Spinal cord (tissue), 10 donors: ENCODE data around the gene KIF16B. TPM values are rescaled to one million over a fixed set of nuclear protein-coding genes. Genes with fewer than 3 reads are reported as not detected.

Experiments used
- DNase-seq, 6 donors: peaks; one replicate each; pipeline versions ENCODE4 v3.0.0 to v3.0.0-alpha.2; 2013 to 2015; ENCODE audit warnings: low spot score in 6 of 6, low read depth in 4 of 6
- H3K27ac ChIP-seq: one replicate; pipeline ENCODE4 v1.5.1; 2013; ENCODE audit warnings: low read depth, low read length, control low read depth
- H3K27me3 ChIP-seq: one replicate; pipeline ENCODE4 v1.6.1; 2013; ENCODE audit warnings: low read length; ENCODE audit not compliant: control insufficient read depth, insufficient read depth
- H3K36me3 ChIP-seq: one replicate; pipeline ENCODE4 v1.6.1; 2013; ENCODE audit warnings: low read length; ENCODE audit not compliant: control insufficient read depth, insufficient read depth
- H3K4me1 ChIP-seq: one replicate; pipeline ENCODE4 v1.6.1; 2013; ENCODE audit warnings: low read length; ENCODE audit not compliant: control insufficient read depth, insufficient read depth
- H3K4me3 ChIP-seq: one replicate; pipeline ENCODE4 v1.5.1; 2013; ENCODE audit warnings: low read depth, low read length, control low read depth
- H3K9me3 ChIP-seq: one replicate; pipeline ENCODE4 v1.6.1; 2013; ENCODE audit warnings: low read length; ENCODE audit not compliant: control insufficient read depth, insufficient read depth
- WGBS: methylation state at CpG from one replicate; pipeline ENCODE4 v1.1.5; 2013; ENCODE audit warnings: missing lambda C conversion rate; ENCODE audit not compliant: insufficient coverage; 5-methylcytosine and 5-hydroxymethylcytosine counted together
- long read RNA-seq, 4 donors: transcript quantifications; one replicate each; lab custom pipeline, GENCODE V29; 2026
- polyA plus RNA-seq, 2 donors: library from polyadenylated mRNA; unstranded; fragments of 120-200 nt; gene quantifications; one replicate each; pipeline ENCODE4 v1.2.1, GENCODE V29; 2013; ENCODE audit not compliant: insufficient read length in 2 of 2
- total RNA-seq, 2 donors: library from RNA; depleted of rRNA in 1 of 2; stranded (reverse); fragments of 120-200 nt in 1 of 2; fragments of >200 nt in 1 of 2; gene quantifications; one replicate each; pipeline versions ENCODE4 v1.2.3 to v1.2.4, GENCODE V29; 2013 to 2014
- donor health status: healthy.

KIF16B gene, protein sequence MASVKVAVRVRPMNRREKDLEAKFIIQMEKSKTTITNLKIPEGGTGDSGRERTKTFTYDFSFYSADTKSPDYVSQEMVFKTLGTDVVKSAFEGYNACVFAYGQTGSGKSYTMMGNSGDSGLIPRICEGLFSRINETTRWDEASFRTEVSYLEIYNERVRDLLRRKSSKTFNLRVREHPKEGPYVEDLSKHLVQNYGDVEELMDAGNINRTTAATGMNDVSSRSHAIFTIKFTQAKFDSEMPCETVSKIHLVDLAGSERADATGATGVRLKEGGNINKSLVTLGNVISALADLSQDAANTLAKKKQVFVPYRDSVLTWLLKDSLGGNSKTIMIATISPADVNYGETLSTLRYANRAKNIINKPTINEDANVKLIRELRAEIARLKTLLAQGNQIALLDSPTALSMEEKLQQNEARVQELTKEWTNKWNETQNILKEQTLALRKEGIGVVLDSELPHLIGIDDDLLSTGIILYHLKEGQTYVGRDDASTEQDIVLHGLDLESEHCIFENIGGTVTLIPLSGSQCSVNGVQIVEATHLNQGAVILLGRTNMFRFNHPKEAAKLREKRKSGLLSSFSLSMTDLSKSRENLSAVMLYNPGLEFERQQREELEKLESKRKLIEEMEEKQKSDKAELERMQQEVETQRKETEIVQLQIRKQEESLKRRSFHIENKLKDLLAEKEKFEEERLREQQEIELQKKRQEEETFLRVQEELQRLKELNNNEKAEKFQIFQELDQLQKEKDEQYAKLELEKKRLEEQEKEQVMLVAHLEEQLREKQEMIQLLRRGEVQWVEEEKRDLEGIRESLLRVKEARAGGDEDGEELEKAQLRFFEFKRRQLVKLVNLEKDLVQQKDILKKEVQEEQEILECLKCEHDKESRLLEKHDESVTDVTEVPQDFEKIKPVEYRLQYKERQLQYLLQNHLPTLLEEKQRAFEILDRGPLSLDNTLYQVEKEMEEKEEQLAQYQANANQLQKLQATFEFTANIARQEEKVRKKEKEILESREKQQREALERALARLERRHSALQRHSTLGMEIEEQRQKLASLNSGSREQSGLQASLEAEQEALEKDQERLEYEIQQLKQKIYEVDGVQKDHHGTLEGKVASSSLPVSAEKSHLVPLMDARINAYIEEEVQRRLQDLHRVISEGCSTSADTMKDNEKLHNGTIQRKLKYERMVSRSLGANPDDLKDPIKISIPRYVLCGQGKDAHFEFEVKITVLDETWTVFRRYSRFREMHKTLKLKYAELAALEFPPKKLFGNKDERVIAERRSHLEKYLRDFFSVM (N-terminal part only)
- total RNA-seq, result 10 to 100 TPM; 16.9 to 21.0 TPM
- polyA plus RNA-seq, result 1 to 10 TPM; 7.8 to 8.9 TPM
- long read RNA-seq, donor 1, result 0 reads
- long read RNA-seq, donor 2, result 0 reads
- long read RNA-seq, donor 3, result 0 reads
- long read RNA-seq, donor 4, result 0 reads

DNA sequence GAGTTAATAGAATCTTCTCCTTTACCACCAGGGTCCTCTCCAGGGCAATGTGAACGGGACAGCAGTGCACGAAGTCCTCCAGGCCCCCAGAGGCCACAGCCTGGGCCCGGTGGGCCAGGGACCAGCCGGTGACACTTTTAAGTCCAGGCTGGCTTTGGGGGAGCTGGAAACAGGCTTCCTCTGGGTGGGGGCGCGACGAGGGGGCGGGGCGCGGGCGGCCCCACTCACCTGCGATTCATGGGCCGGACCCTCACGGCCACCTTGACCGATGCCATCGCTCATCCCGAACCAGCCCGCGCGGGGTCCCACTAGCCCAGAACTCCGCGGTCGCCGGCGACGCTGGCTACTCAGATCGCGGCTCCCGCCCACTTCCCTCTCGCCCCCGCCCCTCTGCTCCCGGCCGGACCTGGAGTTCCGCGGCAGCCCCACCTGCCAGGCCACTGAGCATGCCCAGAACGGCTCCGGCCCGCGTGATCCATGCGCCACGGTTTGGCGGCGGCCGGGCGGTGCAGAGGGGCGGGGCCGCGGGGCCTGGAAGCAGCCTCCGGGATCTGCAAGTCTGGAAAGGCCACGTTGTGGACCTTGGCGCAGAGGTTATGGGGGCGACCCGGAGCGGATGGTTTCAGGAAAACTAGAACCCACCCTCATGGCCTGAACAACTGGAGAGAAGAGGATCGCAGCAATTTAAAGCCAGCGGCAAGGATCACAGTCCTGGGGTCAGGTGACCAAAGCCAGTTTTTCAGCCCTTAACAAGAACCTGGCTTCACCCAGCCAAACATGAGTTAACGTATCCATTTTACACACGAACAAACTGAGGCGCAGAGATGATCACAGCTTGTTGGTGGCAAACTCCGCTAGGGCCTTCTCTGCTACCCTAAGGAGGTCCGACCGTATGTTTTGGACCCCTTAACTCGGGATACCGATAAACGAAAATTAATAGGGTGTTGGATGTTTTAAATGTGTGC is at the start of gene KIF16B:
Gene KIF16B (minus strand): TSS at position 448 of the 965 bp plus-strand sequence. CDS start 173 bp downstream, at position 275.
- H3K9me3 ChIP-seq, result no peaks in the 10 kb centered on the region
- H3K27me3 ChIP-seq, result no peaks in the 10 kb centered on the region
- no peaks in the 10 kb centered on the region for H3K36me3 ChIP-seq

GRCh38 chr20:16622501-16622900 is 49.3 kb upstream of the KIF16B start:
- Histone ChIP-seq H3K9me3 (peaks cover 2% of the 10 kb centered on the region), H3K27me3 (no peaks in the 10 kb centered on the region), H3K36me3 (no peaks in the 10 kb centered on the region), H3K4me1 (no peaks in the 10 kb centered on the region), H3K27ac (no peak overlapping the region), H3K4me3 (no peak overlapping the region)
- no peak for DNase-seq

More for the DNA sequence above, at the start of gene KIF16B:
- 3% methylated on average over 59 of the region's 65 CpGs for WGBS
- peak within 1 kb of the TSS; percentile 57 for H3K27ac ChIP-seq
- peak within 1 kb of the TSS; percentile 75 for H3K4me3 ChIP-seq
- H3K4me1 ChIP-seq, result peaks cover 28% of the 10 kb centered on the region
- peak; percentile 71 to 96 (median 83) for DNase-seq

DNA sequence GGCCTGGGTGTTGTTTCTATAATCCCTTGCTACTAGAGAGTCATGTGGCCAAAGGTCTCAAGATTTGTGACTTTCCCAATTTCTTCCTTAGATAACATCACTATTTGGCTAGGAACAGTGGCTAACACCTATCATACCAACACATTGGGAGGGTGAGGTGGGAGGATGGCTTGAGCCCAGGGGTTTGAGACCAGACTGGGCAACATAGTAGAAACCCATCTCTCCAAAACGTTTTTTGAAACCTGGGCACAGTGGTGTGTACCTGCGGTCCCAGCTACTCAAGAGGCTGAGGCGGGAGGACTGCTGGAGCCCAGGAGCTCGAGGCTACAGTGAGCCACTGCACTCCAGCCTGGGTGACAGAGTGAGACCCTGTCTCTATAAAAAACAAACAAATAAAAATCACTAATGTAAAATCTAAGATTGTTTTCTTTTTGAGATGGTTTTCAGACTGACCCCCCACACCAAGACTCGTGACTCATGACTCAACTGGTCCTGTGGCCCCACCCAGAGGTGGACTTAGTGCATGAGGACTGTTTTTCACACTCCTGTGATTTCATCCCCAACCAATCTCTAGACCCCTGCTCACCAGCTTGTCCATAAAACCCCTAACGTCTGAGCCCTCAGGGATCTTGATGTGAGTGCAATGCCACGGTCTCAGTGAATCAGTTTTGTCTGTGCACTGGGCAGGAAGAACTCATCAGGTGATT is 48.3 kb upstream of the KIF16B start:
- Histone ChIP-seq H3K9me3 (peaks cover 2% of the 10 kb centered on the region), H3K4me3 (no peak overlapping the region), H3K36me3 (no peaks in the 10 kb centered on the region), H3K27me3 (no peaks in the 10 kb centered on the region), H3K4me1 (no peaks in the 10 kb centered on the region), H3K27ac (no peak overlapping the region)
- WGBS, result 37% methylated on average over 2 of the region's 7 CpGs
- no peak for DNase-seq

DNA sequence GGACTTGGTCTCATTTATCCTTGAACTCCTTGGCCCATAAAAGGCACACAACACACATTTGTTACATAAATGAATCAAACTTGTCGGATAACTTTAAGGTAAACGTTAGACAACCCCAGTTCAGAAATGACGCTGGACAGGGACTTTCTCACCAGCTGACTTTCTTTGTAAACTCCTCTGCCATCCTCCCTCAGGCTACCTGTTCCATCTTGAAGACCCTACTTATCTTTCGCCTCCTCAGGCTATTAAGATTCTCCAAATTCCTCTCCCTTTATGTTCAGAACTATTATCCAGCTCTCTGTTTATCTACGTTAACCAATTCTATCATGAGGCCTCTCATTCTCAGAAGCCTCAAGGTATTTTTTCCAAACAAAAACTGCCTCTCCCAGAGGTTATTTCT is 47.7 kb upstream of the KIF16B start:
- Histone ChIP-seq H3K36me3 (no peaks in the 10 kb centered on the region), H3K27ac (no peak overlapping the region), H3K27me3 (no peaks in the 10 kb centered on the region), H3K9me3 (peaks cover 2% of the 10 kb centered on the region), H3K4me1 (no peaks in the 10 kb centered on the region), H3K4me3 (no peak overlapping the region)
- DNase-seq, result no peak
- 74% methylated on average over 4 of the region's 5 CpGs for WGBS

- Histone ChIP-seq H3K9me3 (peaks cover 2% of the 10 kb centered on the region), H3K27ac (no peak overlapping the region), H3K27me3 (no peaks in the 10 kb centered on the region), H3K36me3 (no peaks in the 10 kb centered on the region), H3K4me3 (no peak overlapping the region), H3K4me1 (no peaks in the 10 kb centered on the region)
- no CpG with 5 or more reads among the region's 1 CpG for WGBS
- DNase-seq, result no peak
Measured at GRCh38 chr20:16619953-16620352, 46.7 kb upstream of the KIF16B start.

GRCh38 chr20:16617056-16617455 is 43.8 kb upstream of the KIF16B start:
- DNase-seq, result peak in 1 of 6 donors; percentile 14
- Histone ChIP-seq H3K27ac (no peak overlapping the region), H3K9me3 (peaks cover 2% of the 10 kb centered on the region), H3K4me1 (no peaks in the 10 kb centered on the region), H3K27me3 (no peaks in the 10 kb centered on the region), H3K36me3 (no peaks in the 10 kb centered on the region), H3K4me3 (no peak overlapping the region)
- no CpG with 5 or more reads among the region's 2 CpGs for WGBS

DNA sequence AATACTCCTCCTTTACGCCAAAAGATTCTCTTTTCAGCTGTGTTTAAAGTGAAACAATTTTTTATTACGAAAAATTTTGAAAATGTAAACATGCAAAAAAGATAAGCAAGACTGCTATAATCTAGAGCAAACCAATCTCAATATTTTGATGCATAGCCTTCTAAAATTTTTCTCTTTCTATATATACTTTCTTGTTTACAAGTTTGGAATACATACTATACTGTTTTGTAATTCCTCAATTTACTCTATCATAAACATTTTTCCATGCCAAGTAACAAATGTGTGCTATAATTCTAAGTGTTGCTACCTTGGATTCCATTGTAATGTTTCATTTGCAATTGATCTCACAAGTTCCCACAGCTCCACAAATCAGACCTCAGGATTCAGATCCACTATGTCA is 43.1 kb upstream of the KIF16B start:
- H3K27me3 ChIP-seq, result no peaks in the 10 kb centered on the region
- H3K4me3 ChIP-seq, result no peak overlapping the region
- DNase-seq, result no peak
- no peak overlapping the region for H3K27ac ChIP-seq
- WGBS, result no CpG with 5 or more reads among the region's 2 CpGs
- H3K4me1 ChIP-seq, result no peaks in the 10 kb centered on the region
- no peaks in the 10 kb centered on the region for H3K36me3 ChIP-seq
- H3K9me3 ChIP-seq, result peaks cover 2% of the 10 kb centered on the region

DNA sequence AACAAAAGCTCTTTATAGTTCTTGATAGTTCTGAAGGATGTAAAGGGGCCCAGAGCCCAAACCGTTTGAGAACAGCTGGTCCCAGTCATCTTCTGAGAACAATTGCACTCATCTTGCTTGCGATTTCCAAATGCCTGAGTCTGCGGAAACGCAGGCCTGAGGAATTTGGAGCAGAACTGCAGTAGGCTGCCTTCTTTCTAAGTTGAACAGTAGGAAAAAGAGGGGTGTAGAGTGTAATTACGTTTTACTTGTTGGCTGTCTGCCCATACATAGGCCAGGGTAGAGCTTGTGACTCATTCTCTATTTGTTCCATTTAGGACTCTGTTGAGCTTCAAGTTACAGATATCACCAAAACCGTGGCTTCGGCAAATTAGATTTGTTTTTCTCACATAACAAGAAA is 42.0 kb upstream of the KIF16B start:
- Histone ChIP-seq H3K27me3 (no peaks in the 10 kb centered on the region), H3K36me3 (no peaks in the 10 kb centered on the region), H3K4me1 (no peaks in the 10 kb centered on the region), H3K27ac (peak overlapping the region; percentile 57), H3K9me3 (peaks cover 2% of the 10 kb centered on the region), H3K4me3 (no peak overlapping the region)
- WGBS, result 21% methylated on average over 3 of the region's 7 CpGs
- peak in 2 of 6 donors; percentile 53 to 64 for DNase-seq
